ENCODE data around the gene BICC1.

Gene BICC1

GRCh38 chr10:58513188-58514110 lies 777 bp downstream of the BICC1 start:
- TF ChIP-seq CTCF (IDR thresholded peaks at IDR 0.05; ENCODE audit: insufficient read depth, low read length, missing control alignments): no peak
- CTCF ChIA-PET: interaction anchor here (0.6 to 2.9 kb wide), 7 partner anchors 9 to 127 kb away, joined by 3 to 14 read pairs (median 4); no protein-coding TSS in a partner anchor
- no peak for DNase-seq (ENCODE audit: low read depth, low spot score)
- POLR2A ChIA-PET: interaction anchor here (0.5 to 1.4 kb wide), 8 partner anchors 16 to 454 kb away, joined by 3 to 7 read pairs (median 3); no protein-coding TSS in a partner anchor
- H3K4me3 ChIP-seq (ENCODE audit: low read depth, low read length): peak overlapping the region; percentile 67

- CTCF ChIA-PET: interaction anchor here (1.3 to 2.9 kb wide), 4 partner anchors 10 to 102 kb away, joined by 3 to 14 read pairs (median 4); no protein-coding TSS in a partner anchor
- DNase-seq (ENCODE audit: low read depth, low spot score): no peak
- peak overlapping the region; percentile 67 for H3K4me3 ChIP-seq (ENCODE audit: low read depth, low read length)
- POLR2A ChIA-PET: interaction anchor here (0.5 to 1.4 kb wide), 6 partner anchors 76 to 464 kb away, joined by 3 to 7 read pairs (median 3); no protein-coding TSS in a partner anchor
- no peak for TF ChIP-seq CTCF (IDR thresholded peaks at IDR 0.05; ENCODE audit: insufficient read depth, low read length, missing control alignments)
Observed at GRCh38 chr10:58514111-58514770, 1.6 kb downstream of the BICC1 start.

GRCh38 chr10:58515291-58515941 lies 2.7 kb downstream of the BICC1 start:
- no peak for DNase-seq (ENCODE audit: low read depth, low spot score)
- H3K4me3 ChIP-seq (ENCODE audit: low read depth, low read length): peak overlapping the region; percentile 44
- POLR2A ChIA-PET: interaction anchor here (1.1 kb wide), 1 partner anchor 76 kb away, joined by 3 read pairs; no protein-coding TSS in a partner anchor
- no peak for TF ChIP-seq CTCF (IDR thresholded peaks at IDR 0.05; ENCODE audit: insufficient read depth, low read length, missing control alignments)
- CTCF ChIA-PET: interaction anchor here (0.9 to 2.9 kb wide), 3 partner anchors 16 to 339 kb away, joined by 3 to 14 read pairs (median 3); no protein-coding TSS in a partner anchor

- ChIA-PET POLR2A (no interaction called here), CTCF (interaction anchor here (2.9 kb wide), 1 partner anchor 16 kb away, joined by 14 read pairs; no protein-coding TSS in a partner anchor)
- no peak for TF ChIP-seq CTCF (IDR thresholded peaks at IDR 0.05; ENCODE audit: insufficient read depth, low read length, missing control alignments)
- H3K4me3 ChIP-seq (ENCODE audit: low read depth, low read length): no peak overlapping the region
- no peak for DNase-seq (ENCODE audit: low read depth, low spot score)
Observed at GRCh38 chr10:58516119-58516518, 3.4 kb downstream of the BICC1 start.

- ChIA-PET CTCF (interaction anchor here (4.4 kb wide), 1 partner anchor 14 kb away, joined by 52 read pairs; no protein-coding TSS in a partner anchor), POLR2A (no interaction called here)
- DNase-seq (ENCODE audit: low read depth, low spot score): no peak
- H3K4me3 ChIP-seq (ENCODE audit: low read depth, low read length): no peak overlapping the region
- TF ChIP-seq CTCF (IDR thresholded peaks at IDR 0.05; ENCODE audit: insufficient read depth, low read length, missing control alignments): no peak
Observed at GRCh38 chr10:58516671-58517070, 4.0 kb downstream of the BICC1 start.

Measured in AG04449 (cell line).